Ascending aorta (tissue), 2 donors: ENCODE measurements around the gene ANKRD11. TPM values are rescaled to one million over a fixed set of nuclear protein-coding genes. Genes with fewer than 3 reads are reported as not detected.

Experiments used
- DNase-seq, 2 donors: peaks; one replicate each; pipeline ENCODE4 v3.0.0-alpha.2; 2019; ENCODE audit warnings: low spot score in 2 of 2
- H3K27ac ChIP-seq, 2 donors: fragments of 200-600 bp; sonication (generic); one replicate each; pipeline ENCODE4 v1.5.1; 2016 to 2017; ENCODE audit warnings: mild to moderate bottlenecking in 1 of 2
- H3K27me3 ChIP-seq: fragments of 200-600 bp; sonication (generic); one replicate; pipeline ENCODE4 v1.5.1; 2017
- H3K36me3 ChIP-seq, 2 donors: fragments of 200-600 bp; sonication (generic); one replicate each; pipeline ENCODE4 v1.5.1; 2016
- H3K4me1 ChIP-seq, 2 donors: fragments of 200-600 bp; sonication (generic); one replicate each; pipeline ENCODE4 v1.5.1; 2016 to 2017; ENCODE audit warnings: mild to moderate bottlenecking in 1 of 2
- H3K4me3 ChIP-seq, 2 donors: fragments of 200-600 bp; sonication (generic); one replicate each; pipeline ENCODE4 v1.5.1; 2016 to 2017; ENCODE audit warnings: mild to moderate bottlenecking in 1 of 2
- H3K9me3 ChIP-seq, 2 donors: fragments of 200-600 bp; sonication (generic); one replicate each; pipeline ENCODE4 v1.5.1; 2016
- CTCF ChIP-seq, 3 experiments: fragments of 200-600 bp in 2 of 3; fragments of 450-650 bp in 1 of 3; sonication (generic) in 2 of 3; IDR thresholded peaks; one replicate each; pipeline ENCODE4 v1.5.1; 2016 to 2019; ENCODE audit warnings: antibody characterized with exemption in 3 of 3, mild to moderate bottlenecking in 1 of 3, moderate library complexity in 1 of 3
- intact Hi-C: fragments of 100-400 bp; cut with DNase I; formaldehyde crosslinking; loops from one replicate; pipeline ENCODE4 v1.15.1; 2023
- total RNA-seq: library from RNA; depleted of rRNA; stranded (reverse); fragments of >200 nt; gene quantifications from one replicate; pipeline ENCODE4 v1.1.0, GENCODE V29; 2016

The ANKRD11 gene
- total RNA-seq, 1 donor from 2014 or later: 124 TPM

- Histone ChIP-seq H3K36me3 (peaks cover 18% of the 10 kb centered on the region in 2 donors), H3K4me1 (peaks cover 16 to 21% of the 10 kb centered on the region in 2 donors), H3K27me3 (no peaks in the 10 kb centered on the region), H3K9me3 (no peaks in the 10 kb centered on the region), H3K27ac (no peak overlapping the region), H3K4me3 (no peak overlapping the region)
- TF ChIP-seq CTCF (IDR thresholded peaks at IDR 0.05): no peak
- intact Hi-C loops: no loop called here
- DNase-seq: no peak
Observed at GRCh38 chr16:89304941-89305705, 185.2 kb downstream of the ANKRD11 start.

GRCh38 chr16:89304181-89304851 is 186.0 kb downstream of the ANKRD11 start:
- intact Hi-C loops: no loop called here
- H3K4me1 ChIP-seq: peaks cover 17 to 24% of the 10 kb centered on the region in 2 donors
- no peaks in the 10 kb centered on the region for H3K9me3 ChIP-seq
- no peak for DNase-seq
- H3K4me3 ChIP-seq: no peak overlapping the region
- no peak overlapping the region for H3K27ac ChIP-seq
- no peak for TF ChIP-seq CTCF (IDR thresholded peaks at IDR 0.05)
- peaks cover 18% of the 10 kb centered on the region in 2 donors for H3K36me3 ChIP-seq
- no peaks in the 10 kb centered on the region for H3K27me3 ChIP-seq

GRCh38 chr16:89303617-89304016 is 186.7 kb downstream of the ANKRD11 start:
- Histone ChIP-seq H3K36me3 (peaks cover 18 to 21% of the 10 kb centered on the region in 2 donors), H3K4me1 (peaks cover 17 to 24% of the 10 kb centered on the region in 2 donors), H3K4me3 (no peak overlapping the region), H3K27ac (peak overlapping the region in 1 of 2 donors; percentile 39), H3K27me3 (no peaks in the 10 kb centered on the region), H3K9me3 (no peaks in the 10 kb centered on the region)
- no peak for DNase-seq
- no peak for TF ChIP-seq CTCF (IDR thresholded peaks at IDR 0.05)
- intact Hi-C loops: no loop called here

GRCh38 chr16:89300976-89301360 is 189.4 kb downstream of the ANKRD11 start:
- H3K4me1 ChIP-seq: peaks cover 17 to 24% of the 10 kb centered on the region in 2 donors
- intact Hi-C loops: loop anchor here (1.0 to 2.0 kb wide), 2 partner anchors 19 to 190 kb away; partner anchors contain the start of gene ANKRD11

More at GRCh38 chr16:89300976-89301360, 189.4 kb downstream of the ANKRD11 start:
- Histone ChIP-seq H3K27me3 (no peaks in the 10 kb centered on the region), H3K27ac (peak overlapping the region; percentile 83 to 91), H3K36me3 (peaks cover 21 to 25% of the 10 kb centered on the region in 2 donors), H3K9me3 (no peaks in the 10 kb centered on the region), H3K4me3 (peak overlapping the region in 1 of 2 donors; percentile 11)
- DNase-seq: no peak
- TF ChIP-seq CTCF (IDR thresholded peaks at IDR 0.05): no peak
